Body of pancreas (tissue), 4 donors: Measurements from ENCODE around the gene NISCH.

Experiments
- CTCF ChIP-seq, 7 experiments: fragments of 450-650 bp in 4 of 7; fragments of 200-600 bp in 3 of 7; sonication (generic) in 3 of 7; IDR thresholded peaks; one replicate each; pipeline ENCODE4 v1.5.1; 2016 to 2019; ENCODE audit warnings: antibody characterized with exemption in 7 of 7
- POLR2A ChIP-seq, 3 donors: fragments of 450-650 bp; IDR thresholded peaks; one replicate each; pipeline ENCODE4 v1.6.1; 2016; ENCODE audit warnings: antibody characterized with exemption in 3 of 3, mild to moderate bottlenecking in 2 of 3

- TF ChIP-seq CTCF (IDR thresholded peaks at IDR 0.05), result no peak
- no peak for TF ChIP-seq POLR2A (IDR thresholded peaks at IDR 0.05)
These were observed 59.2 kb downstream of the NISCH start for GRCh38 chr3:52514576-52514975.
